DMS 273 treated with DMSO at 0.1 percent for 48 hours (cell line): ENCODE data around the gene C1QTNF8.

Experiments used
- DNase-seq: peaks from one replicate; lab custom pipeline; 2025; lab: John Stamatoyannopoulos, UW

C1QTNF8 gene

GRCh38 chr16:1096169-1097082, at the start of gene C1QTNF8:
Gene C1QTNF8, minus strand, starts transcription at chr16:1096244. Its CDS starts 1,322 bp downstream, at chr16:1094922.
- DNase-seq, result no peak

- DNase-seq, result no peak
Observed at GRCh38 chr16:1145383-1146100, 49.5 kb upstream of the C1QTNF8 start.

- no peak for DNase-seq
Observed at GRCh38 chr16:1144476-1145382, 48.7 kb upstream of the C1QTNF8 start.

GRCh38 chr16:1143761-1144450, 47.9 kb upstream of the C1QTNF8 start:
- no peak for DNase-seq

- no peak for DNase-seq
Observed at GRCh38 chr16:1142911-1143310, 46.9 kb upstream of the C1QTNF8 start.

GRCh38 chr16:1141716-1142115, 45.7 kb upstream of the C1QTNF8 start:
- DNase-seq, result no peak

GRCh38 chr16:1141191-1141590, 45.1 kb upstream of the C1QTNF8 start:
- DNase-seq, result no peak

GRCh38 chr16:1140582-1141162, 44.6 kb upstream of the C1QTNF8 start:
- no peak for DNase-seq

GRCh38 chr16:1137604-1138003, 41.6 kb upstream of the C1QTNF8 start:
- no peak for DNase-seq

- DNase-seq, result no peak
Observed at GRCh38 chr16:1135459-1135825, 39.4 kb upstream of the C1QTNF8 start.

GRCh38 chr16:1134776-1135458, 38.9 kb upstream of the C1QTNF8 start:
- DNase-seq, result no peak

- DNase-seq, result no peak
Observed at GRCh38 chr16:1133810-1134520, 37.9 kb upstream of the C1QTNF8 start.

GRCh38 chr16:1133271-1133670, 37.2 kb upstream of the C1QTNF8 start:
- DNase-seq, result no peak

GRCh38 chr16:1132431-1132830, 36.4 kb upstream of the C1QTNF8 start:
- DNase-seq, result no peak

- DNase-seq, result no peak
Observed at GRCh38 chr16:1131378-1131994, 35.4 kb upstream of the C1QTNF8 start.

- DNase-seq, result no peak
Observed at GRCh38 chr16:1130382-1130781, 34.3 kb upstream of the C1QTNF8 start.

- no peak for DNase-seq
Observed at GRCh38 chr16:1129106-1129960, 33.3 kb upstream of the C1QTNF8 start.

- no peak for DNase-seq
Observed at GRCh38 chr16:1127971-1128715, 32.1 kb upstream of the C1QTNF8 start.
